HG03432 (cell line): ENCODE data around the gene TVP23C.

ENCODE experiments used
- ATAC-seq: cut with Tn5 transposase; IDR thresholded peaks from one replicate; pipeline ENCODE4 v1.9.1; 2021; ENCODE audit warnings: mild to moderate bottlenecking, moderate library complexity; ENCODE audit not compliant: unreplicated experiment

The TVP23C gene

DNA sequence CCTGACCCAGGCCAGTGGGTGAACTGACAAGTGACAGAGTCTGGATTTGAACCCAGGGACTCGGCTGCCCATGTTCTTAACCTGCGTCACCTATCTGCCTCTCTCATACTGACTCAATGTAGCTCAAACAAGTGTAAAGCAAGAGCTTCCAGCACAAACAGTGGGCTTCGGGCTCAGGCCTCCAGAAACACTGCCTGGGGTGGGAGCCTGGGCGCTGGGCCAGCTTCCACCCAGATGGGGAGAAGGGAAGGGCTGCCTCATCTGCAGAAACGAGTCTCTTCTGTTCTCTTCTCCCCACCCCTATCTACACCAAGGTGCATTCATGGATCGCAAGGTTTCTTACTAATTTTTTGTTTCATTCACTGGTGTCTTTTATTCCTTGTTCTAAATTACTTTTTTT is 97.2 kb downstream of the TVP23C start:
- ATAC-seq: no peak

- no peak for ATAC-seq
These were observed 98.1 kb downstream of the TVP23C start for GRCh38 chr17:15465045-15465701.

DNA sequence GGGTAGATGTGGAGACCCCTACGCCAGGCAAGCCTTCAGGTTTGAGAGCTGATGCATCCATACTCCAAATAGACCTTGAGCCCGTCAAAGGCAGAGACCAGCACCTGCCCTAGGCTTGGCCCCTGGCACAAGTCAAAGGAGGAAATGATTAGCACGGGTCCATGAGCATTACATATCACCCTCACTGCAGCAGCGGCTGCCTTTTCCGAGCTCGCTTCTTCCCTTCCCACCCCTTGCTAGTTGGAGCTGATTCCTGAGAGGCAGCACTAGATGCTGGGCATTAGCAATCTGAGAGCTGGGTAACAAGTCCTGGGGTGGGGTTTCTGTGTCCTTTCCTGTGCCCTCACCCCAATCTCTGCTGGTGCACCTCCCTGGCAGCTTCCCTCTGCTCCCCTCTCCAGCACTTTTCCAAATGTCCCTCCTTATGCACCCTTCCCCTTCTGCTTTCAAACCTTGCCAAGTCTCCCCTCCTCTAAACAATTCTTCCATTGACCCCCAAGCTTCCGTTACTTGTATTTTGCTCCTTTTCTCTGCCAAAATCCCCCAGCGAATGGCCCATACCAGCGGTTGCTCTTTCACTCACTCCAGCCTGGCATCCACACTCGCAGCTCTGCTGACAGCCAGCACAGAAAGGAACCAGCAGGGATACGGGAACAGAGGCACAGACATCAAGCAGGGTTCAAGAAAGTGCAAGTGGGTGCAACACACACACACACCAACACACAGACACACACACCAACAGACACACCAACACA is 98.9 kb downstream of the TVP23C start:
- no peak for ATAC-seq

- ATAC-seq: no peak
These were observed 100.1 kb downstream of the TVP23C start for GRCh38 chr17:15462976-15463772.

- no peak for ATAC-seq
These were observed 105.6 kb downstream of the TVP23C start for GRCh38 chr17:15457723-15458094.

DNA sequence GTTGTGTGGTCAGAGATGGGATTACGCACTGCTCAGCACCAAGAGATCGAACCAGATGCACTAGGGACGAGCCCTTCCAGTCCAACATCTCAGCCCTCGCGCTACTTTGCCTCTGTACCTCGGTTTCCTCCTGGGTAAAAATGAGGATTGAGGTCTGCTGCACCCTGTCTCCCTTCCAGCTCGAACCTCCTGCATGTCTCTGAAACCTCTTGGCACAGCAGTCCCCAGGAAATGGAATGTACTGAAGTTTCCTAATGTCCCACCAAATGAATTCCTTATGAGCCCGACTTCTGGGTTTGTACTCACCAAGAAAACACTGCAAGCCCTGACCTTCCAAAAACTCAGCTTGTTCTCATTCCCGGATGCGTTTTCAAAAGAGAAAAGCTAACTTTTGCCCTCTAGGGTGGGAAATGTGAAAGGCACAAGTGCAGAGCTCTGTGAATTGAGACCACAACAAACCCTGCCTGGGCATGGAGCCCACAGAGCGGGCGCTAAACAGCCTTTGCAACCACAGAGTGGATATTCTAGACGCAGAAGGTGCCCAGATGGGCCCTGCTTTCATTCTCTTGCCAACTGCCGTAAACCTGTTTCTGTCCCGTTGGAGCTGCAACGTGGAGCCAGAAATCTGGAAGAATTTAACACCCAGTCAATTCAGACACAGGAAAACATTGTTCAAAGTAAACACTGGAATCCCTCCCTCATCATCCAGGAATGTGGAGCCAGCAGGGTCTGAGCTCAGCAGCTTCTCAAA is 106.1 kb downstream of the TVP23C start:
- no peak for ATAC-seq

DNA sequence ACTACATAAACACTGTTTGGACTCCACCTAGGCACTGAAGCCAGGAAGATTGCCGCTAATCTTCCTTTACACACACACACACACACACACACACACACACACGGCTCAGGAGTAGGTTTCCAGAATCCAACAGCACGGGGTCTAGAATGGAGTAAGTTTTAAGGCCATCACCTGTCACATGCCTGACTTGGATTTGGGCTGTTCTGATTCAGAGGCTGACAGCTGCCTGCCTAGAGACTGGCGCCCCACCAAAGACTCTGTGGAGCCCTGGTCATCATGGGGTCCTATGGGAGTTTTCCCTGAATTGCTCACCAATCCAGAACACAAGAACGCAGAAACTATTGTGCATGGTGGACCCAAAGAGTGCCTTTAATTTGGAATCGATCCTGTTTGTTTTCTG is 106.8 kb downstream of the TVP23C start:
- ATAC-seq: no peak

DNA sequence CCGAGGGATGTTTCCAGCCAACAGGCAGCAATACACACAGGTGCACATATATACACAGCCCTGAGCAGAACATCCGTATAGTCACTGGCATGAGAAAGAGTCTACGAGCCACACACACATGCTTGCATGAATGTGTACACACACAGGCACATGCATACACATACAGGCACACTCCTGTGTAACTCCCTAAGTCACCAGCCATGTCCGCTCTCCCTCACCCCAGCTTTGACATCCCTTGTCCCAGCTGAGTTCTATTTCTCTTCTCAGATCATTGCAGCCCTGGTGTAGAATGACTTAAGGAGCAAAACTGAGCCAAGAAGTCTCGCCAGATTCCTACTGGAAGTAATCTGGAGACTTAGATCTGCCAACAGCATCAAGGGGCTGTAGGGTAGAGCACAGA is 108.9 kb downstream of the TVP23C start:
- no peak for ATAC-seq

- no peak for ATAC-seq
These were observed 109.5 kb downstream of the TVP23C start for GRCh38 chr17:15453782-15454181.

- ATAC-seq: no peak
These were observed 110.0 kb downstream of the TVP23C start for GRCh38 chr17:15453246-15453645.

DNA sequence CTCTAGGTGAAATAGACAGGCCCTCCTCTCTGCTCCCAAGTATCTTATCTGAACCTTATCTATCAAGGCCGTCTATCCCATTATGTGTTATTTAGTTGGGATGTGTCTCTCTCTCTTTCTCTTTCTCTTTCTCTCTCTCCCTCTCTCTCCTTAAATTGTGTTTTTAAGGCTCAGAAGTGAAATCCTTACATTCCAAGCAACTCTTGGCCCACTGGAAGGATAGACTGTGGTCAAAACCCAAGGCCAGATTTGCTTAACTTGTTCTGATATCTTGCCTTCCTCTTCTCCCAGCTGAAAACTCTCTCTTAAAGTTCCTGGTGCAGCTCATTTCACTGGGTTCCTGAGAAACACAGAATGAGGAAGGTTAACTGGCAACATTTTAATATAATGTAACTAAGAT is 110.5 kb downstream of the TVP23C start:
- no peak for ATAC-seq
